ENCODE data around the gene ZNF575.

DNA sequence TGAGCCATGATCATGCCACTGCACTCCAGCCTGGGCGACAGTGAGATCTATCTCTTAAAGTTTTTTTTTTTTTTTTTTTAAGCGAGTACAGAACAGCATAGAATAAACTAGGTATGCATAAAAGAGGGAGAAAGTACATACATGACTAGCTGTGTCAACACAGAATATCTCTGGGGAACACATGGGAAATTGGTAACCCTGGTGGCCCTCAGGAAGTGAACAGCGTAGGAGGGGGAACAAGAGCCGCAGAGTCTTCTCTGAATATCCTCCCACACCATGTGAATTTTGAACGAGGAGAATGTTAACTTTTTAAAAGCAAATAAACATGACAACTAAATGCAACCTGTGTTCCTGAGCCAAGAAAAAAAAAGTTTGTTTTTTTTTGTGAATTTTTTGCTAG lies 43.7 kb upstream of the ZNF575 start:
- TF ChIP-seq, protein P1, sequence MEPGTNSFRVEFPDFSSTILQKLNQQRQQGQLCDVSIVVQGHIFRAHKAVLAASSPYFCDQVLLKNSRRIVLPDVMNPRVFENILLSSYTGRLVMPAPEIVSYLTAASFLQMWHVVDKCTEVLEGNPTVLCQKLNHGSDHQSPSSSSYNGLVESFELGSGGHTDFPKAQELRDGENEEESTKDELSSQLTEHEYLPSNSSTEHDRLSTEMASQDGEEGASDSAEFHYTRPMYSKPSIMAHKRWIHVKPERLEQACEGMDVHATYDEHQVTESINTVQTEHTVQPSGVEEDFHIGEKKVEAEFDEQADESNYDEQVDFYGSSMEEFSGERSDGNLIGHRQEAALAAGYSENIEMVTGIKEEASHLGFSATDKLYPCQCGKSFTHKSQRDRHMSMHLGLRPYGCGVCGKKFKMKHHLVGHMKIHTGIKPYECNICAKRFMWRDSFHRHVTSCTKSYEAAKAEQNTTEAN (CRISPR knock-in tag; IDR thresholded peaks at IDR 0.05) = no peak
- TF ChIP-seq, protein P2, sequence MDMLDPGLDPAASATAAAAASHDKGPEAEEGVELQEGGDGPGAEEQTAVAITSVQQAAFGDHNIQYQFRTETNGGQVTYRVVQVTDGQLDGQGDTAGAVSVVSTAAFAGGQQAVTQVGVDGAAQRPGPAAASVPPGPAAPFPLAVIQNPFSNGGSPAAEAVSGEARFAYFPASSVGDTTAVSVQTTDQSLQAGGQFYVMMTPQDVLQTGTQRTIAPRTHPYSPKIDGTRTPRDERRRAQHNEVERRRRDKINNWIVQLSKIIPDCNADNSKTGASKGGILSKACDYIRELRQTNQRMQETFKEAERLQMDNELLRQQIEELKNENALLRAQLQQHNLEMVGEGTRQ (CRISPR knock-in tag; IDR thresholded peaks at IDR 0.05) = no peak
- TF ChIP-seq ZNF138 (CRISPR knock-in tag; conservative IDR thresholded peaks at IDR 0.05) (no peak), SP1 (CRISPR knock-in tag; conservative IDR thresholded peaks at IDR 0.05) (no peak), ETV6 (CRISPR knock-in tag; IDR thresholded peaks at IDR 0.05) (no peak), SMAD3 (CRISPR knock-in tag; IDR thresholded peaks at IDR 0.05; ENCODE audit: borderline replicate concordance) (no peak), ZNF232 (CRISPR knock-in tag; IDR thresholded peaks at IDR 0.05) (no peak), NFE2L1 (CRISPR knock-in tag; IDR thresholded peaks at IDR 0.05) (no peak)
- TF ChIP-seq, protein P3, sequence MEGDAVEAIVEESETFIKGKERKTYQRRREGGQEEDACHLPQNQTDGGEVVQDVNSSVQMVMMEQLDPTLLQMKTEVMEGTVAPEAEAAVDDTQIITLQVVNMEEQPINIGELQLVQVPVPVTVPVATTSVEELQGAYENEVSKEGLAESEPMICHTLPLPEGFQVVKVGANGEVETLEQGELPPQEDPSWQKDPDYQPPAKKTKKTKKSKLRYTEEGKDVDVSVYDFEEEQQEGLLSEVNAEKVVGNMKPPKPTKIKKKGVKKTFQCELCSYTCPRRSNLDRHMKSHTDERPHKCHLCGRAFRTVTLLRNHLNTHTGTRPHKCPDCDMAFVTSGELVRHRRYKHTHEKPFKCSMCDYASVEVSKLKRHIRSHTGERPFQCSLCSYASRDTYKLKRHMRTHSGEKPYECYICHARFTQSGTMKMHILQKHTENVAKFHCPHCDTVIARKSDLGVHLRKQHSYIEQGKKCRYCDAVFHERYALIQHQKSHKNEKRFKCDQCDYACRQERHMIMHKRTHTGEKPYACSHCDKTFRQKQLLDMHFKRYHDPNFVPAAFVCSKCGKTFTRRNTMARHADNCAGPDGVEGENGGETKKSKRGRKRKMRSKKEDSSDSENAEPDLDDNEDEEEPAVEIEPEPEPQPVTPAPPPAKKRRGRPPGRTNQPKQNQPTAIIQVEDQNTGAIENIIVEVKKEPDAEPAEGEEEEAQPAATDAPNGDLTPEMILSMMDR (IDR thresholded peaks at IDR 0.05) = no peak
- TF ChIP-seq, protein P4, sequence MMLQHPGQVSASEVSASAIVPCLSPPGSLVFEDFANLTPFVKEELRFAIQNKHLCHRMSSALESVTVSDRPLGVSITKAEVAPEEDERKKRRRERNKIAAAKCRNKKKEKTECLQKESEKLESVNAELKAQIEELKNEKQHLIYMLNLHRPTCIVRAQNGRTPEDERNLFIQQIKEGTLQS (CRISPR knock-in tag; conservative IDR thresholded peaks at IDR 0.05) = no peak

Measured in WTC11 (cell line).